Superior temporal gyrus (tissue), 1 donor: ENCODE results near the gene WNT5B.
"Not testable (repeated sequence)": the region's sequence is repeated elsewhere in the genome, so short reads cannot be mapped to it uniquely, and the experiment has no call there.

Experiments
- DNase-seq: peaks from one replicate; pipeline ENCODE4 v3.0.0-alpha.2; 2016; ENCODE audit errors: extremely low spot score

The WNT5B gene

DNA sequence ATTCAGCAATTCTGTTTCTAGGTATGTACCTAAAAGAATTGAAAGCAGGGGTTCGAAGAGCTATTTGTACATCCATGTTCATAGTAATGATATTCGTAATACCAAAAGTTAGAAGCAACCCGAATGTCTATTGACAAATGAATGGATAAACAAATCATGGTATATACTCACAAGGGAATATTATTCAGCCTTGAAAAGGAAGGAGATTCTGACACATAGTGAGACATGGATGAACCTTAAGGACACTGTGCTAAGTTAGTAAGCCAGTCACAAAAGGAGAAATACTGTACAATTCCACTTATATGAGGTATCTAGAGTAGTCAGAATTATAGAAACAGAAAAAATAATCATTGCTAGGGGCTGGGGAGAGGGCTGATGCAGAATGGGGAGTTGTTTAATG is 30.3 kb upstream of the WNT5B start:
- DNase-seq, result no peak

DNA sequence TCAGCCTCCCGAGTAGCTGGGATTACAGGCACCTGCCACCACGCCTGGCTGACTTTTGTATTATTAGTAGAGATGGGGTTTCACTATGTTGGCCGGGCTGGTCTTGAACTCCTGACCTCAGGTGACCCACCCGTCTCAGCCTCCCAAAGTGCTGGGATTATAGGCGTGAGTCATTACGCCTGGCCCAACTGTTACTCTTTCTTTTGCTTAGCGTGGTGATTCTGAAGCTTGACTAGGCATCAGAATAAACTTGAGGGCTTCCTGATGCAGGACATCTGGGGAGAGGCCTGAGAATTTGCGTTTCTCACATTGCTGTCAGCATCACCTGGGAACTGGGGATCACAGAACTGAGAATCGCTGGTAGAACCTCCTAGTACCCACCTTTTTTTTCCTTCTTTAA is 26.3 kb upstream of the WNT5B start:
- DNase-seq, result not testable (repeated sequence)

- no peak for DNase-seq
These were observed 25.6 kb upstream of the WNT5B start for GRCh38 chr12:1603269-1603993.

- DNase-seq, result no peak
These were observed 24.6 kb upstream of the WNT5B start for GRCh38 chr12:1604464-1604863.

DNA sequence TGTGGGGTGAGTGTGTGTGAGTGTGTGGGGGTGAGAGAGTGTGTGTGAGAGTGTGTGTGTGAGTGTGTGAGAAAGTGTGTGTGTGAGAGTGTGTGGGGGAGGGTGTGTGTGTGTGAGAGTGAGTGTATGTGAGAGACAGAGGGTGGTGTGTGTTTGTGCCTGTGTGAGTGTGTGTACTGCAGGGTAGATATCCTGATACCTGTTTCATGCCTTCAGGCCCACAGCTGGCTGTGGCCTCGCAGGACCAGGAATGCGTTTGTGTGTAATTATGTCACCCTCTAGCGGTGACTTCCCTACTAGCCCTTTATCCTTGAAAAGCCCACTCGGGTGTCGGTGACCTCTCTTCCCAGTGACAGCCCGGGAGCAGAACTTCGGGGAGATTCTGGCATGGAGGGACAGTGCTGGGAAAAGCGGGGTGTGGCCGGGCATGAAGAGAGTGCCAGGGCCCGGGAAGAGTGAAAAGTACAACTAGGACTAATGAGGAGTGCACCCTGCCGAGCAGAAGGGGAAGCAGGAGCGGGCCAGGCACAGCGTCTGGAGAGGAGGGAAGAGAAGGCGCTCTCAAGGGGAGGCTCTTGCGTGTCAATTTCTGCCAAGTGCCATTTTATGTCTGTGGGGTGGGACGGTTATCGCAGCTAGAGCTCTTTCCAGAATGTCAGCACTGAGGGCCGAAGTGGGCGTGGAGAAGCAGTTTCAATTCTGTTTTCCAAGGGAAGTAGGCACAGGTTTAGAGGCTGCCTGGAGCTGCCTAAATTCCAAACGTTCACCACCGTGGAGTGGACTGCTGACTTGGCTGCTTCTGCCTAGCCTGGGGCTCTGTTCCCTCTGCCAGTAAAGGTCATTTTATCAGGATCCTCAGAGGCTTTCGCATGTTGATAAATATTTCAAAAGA is 23.7 kb upstream of the WNT5B start:
- peak; percentile 92 for DNase-seq

DNA sequence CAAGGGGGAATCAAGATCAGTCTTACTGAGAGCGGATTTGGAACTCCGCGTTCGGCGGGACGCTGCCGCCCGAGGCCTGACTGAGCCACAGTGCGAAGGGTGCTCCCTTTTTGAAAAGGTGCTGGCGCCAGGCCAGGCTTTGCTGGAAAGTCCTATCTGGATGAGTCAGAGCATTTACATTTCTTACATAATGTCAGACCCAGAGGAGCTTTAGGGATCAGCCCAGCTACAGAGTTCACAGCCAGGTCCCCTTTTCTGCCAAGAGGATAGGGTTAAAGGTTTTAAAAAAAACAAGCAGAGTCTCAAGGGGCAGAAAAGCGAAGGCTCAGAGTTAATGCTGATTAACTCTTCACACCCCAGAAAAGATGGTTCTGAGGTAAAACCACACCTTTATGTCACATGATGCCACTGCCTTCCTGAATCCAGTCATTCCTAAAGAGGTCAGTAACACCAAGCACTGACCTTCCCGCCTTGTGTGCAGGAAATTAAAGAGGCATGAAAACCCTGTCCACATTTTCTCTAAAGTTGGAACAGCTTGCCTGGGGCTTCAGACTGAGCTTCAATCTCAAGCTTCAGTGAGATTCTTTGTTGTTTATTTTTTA is 22.9 kb upstream of the WNT5B start:
- peak; percentile 49 for DNase-seq

- no peak for DNase-seq
These were observed 20.9 kb upstream of the WNT5B start for GRCh38 chr12:1607940-1608712.

DNA sequence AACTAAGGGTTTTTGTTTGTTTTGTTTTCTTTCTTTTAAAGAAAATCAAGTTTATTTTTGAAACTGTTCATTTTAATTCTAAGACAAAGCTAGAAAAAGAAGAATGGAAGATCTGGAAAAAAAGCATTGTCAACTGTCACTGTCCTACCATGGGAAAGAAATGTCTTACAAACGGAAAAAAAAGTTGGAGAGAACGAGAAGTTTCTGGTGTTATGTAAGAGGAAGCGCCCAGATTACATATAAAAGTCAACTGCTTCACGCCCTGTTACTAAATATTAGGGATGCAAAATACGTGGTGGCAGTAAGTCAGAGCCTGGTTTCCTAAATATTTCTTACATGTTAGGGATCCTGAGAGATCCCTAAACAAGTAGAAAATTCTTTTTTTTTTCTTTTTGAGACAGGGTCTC is 20.3 kb upstream of the WNT5B start:
- no peak for DNase-seq

DNA sequence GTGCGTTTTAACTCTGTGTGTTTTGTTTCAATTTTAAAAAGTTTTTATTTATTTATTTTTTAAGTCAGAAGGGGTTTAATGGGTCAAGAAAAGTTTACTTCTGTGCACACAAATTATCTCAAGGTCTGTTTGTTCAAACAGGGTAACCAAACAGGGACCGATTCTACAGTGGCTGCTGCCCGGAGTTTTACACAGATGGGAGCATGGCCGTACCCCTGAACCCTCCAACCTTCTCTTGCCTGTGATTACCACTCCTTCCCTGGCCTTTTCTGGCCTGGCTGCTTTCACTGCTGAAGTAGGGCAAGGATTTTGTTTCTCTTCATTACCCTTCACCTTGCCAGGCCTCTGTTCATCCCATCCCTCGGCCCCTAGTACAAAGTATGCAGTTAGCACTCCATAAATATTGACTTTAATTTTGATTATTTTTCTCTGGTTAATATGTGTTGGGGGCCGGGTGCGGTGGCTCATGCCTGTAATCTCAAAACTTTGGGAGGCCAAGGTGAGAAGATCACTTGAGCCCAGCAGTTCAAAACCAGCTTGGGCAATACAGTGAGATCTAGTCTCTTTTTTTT is 18.9 kb upstream of the WNT5B start:
- DNase-seq, result no peak

- DNase-seq, result no peak
These were observed 17.0 kb upstream of the WNT5B start for GRCh38 chr12:1611803-1612572.

GRCh38 chr12:1613860-1614259 is 15.2 kb upstream of the WNT5B start:
- DNase-seq, result no peak

- no peak for DNase-seq
These were observed 14.7 kb upstream of the WNT5B start for GRCh38 chr12:1614360-1614759.

DNA sequence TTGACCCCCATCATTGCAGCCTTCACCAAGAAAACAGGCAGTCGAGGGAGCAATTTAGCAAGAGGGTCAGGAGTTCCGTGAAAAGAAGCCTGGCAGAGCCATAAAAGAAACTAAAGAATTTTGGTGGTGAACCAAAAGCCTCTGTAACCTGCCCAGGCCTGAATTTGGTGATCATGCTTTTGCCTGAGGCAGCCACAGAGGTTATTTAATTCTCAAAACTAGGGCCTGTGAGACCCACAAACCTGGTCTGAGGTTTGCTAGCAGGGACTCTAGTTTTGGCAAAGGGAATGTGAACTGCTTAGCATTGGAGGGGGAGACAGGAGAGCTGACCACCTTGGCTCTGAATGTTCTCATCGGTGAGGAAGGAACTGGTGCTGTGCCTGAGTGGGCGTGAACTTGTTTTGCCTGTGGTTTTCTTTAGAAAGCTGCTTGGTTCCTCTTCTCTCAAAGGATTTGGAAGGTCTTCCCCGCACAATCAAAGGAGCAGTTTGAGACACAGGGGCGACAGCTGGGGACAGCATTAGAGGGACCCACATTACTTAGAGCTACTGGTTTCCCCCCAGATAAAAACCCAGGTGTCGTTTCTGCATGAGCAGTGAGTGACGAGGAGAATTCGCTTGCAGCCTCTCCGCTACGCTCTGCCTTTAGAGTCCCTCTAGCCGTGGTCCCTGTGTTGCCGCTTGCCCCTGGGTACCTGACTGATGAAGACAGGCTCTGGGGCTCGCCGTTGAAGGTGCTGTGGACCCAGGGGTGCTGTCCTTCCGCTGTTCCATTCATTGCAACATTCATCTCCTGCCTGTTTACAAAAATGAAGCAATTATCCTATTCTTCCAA is 12.6 kb upstream of the WNT5B start:
- DNase-seq, result no peak

DNA sequence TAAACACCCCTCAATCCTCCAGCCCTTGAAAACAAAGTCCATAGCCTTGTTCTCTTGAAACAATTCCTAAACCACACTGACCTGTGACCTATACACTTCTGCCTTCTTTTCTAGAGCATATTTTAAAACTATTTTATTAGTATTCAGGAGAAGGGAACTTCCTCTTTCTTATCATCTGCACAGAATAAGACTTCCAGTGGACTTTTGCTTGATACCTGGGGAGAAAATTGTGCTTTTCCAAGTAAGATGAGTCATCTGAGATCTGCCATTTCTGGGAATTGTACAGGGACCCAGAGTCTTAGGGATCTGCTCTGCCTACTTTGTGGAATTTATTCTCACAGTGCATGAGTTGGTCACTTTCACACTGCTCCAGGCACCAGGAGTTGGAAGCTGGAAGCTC is 10.5 kb upstream of the WNT5B start:
- no peak for DNase-seq

GRCh38 chr12:1619159-1619558 is 9.9 kb upstream of the WNT5B start:
- DNase-seq, result no peak

GRCh38 chr12:1619587-1619986 is 9.4 kb upstream of the WNT5B start:
- no peak for DNase-seq

DNA sequence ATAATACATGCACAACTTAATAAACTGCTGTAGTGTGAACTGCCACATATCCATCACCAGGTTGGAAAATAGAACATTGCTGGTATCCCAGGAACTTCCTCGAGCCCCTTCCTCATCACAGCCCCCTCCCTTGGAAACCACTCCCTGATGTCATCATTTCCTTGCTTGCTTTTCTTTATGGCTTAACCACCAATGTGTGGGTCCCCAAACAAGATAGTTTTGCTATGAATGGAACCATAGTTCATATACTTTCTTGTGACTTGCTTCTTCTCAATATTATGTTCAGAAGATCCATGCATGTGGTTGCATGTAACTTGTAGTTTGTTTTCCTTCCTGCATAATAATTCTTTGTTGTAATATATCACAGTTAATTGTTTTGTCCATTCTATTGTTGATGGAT is 8.9 kb upstream of the WNT5B start:
- no peak for DNase-seq

- DNase-seq, result no peak
These were observed 6.6 kb upstream of the WNT5B start for GRCh38 chr12:1622406-1622805.

- DNase-seq, result no peak
These were observed 504 bp downstream of the WNT5B start for GRCh38 chr12:1629338-1630132.
